OCI-LY1 (cell line): ENCODE data around the gene AP1B1.

Experiments
- H2AFZ ChIP-seq: fragments of 200-600 bp; sonication (generic), shearing (Covaris generic); 2 replicates; pipeline ENCODE4 v1.6.0; 2014; ENCODE audit warnings: antibody characterized with exemption, mild to moderate bottlenecking, low read length
- H3F3A ChIP-seq: fragments of 200-600 bp; sonication (generic), shearing (Covaris generic); 2 replicates; pipeline ENCODE4 v1.6.0; 2014; ENCODE audit warnings: mild to moderate bottlenecking, antibody characterized with exemption, low read length, moderate library complexity; ENCODE audit not compliant: insufficient read depth
- H3K27ac ChIP-seq: fragments of 200-600 bp; sonication (generic); 2 replicates; pipeline ENCODE4 v1.5.1; 2014; ENCODE audit warnings: low read length, mixed run types, mild to moderate bottlenecking, low read depth; ENCODE audit not compliant: poor library complexity, severe bottlenecking
- H3K27me3 ChIP-seq: fragments of 200-600 bp; sonication (generic); 2 replicates; pipeline ENCODE4 v1.6.0; 2014; ENCODE audit warnings: antibody characterized with exemption, mild to moderate bottlenecking, low read length, moderate library complexity; ENCODE audit not compliant: insufficient read depth
- H3K36me3 ChIP-seq: fragments of 200-600 bp; sonication (generic); 2 replicates; pipeline ENCODE4 v1.6.1; 2014; ENCODE audit warnings: mild to moderate bottlenecking, antibody characterized with exemption, low read length, moderate library complexity, mixed read lengths; ENCODE audit not compliant: insufficient read depth
- H3K4me1 ChIP-seq: fragments of 200-600 bp; sonication (generic); 2 replicates; pipeline ENCODE4 v1.5.1; 2014; ENCODE audit warnings: mild to moderate bottlenecking, low read length, moderate library complexity; ENCODE audit not compliant: insufficient read depth, severe bottlenecking
- H3K4me2 ChIP-seq: fragments of 200-600 bp; sonication (generic), shearing (Covaris generic); 2 replicates; pipeline ENCODE4 v1.6.1; 2014; ENCODE audit warnings: low read length
- H3K4me3 ChIP-seq: fragments of 200-600 bp; sonication (generic); 2 replicates; pipeline ENCODE4 v1.5.1; 2014; ENCODE audit warnings: low read length, low read depth, mild to moderate bottlenecking, mixed read lengths; ENCODE audit not compliant: poor library complexity, severe bottlenecking
- H3K79me2 ChIP-seq: fragments of 200-600 bp; shearing (Covaris generic); 2 replicates; pipeline ENCODE4 v1.6.1; 2016; ENCODE audit warnings: mixed run types, low read length, mixed read lengths; ENCODE audit not compliant: insufficient read depth
- H3K9ac ChIP-seq: fragments of 200-600 bp; sonication (generic), shearing (Covaris generic); 2 replicates; pipeline ENCODE4 v1.6.1; 2014; ENCODE audit warnings: mild to moderate bottlenecking, low read length, mixed read lengths
- H3K9me2 ChIP-seq: fragments of 200-600 bp; sonication (generic), shearing (Covaris generic); 2 replicates; pipeline ENCODE4 v1.6.1; 2014; ENCODE audit warnings: low read depth, mild to moderate bottlenecking, low read length, mixed read lengths
- H3K9me3 ChIP-seq: fragments of 200-600 bp; shearing (Covaris generic); 2 replicates; pipeline ENCODE4 v1.6.1; 2014; ENCODE audit warnings: low read length, mixed read lengths
- H4K20me1 ChIP-seq: fragments of 200-600 bp; sonication (generic), shearing (Covaris generic); 2 replicates; pipeline ENCODE4 v1.6.0; 2016; ENCODE audit warnings: mild to moderate bottlenecking, low read length; ENCODE audit not compliant: insufficient read depth
- CTCF ChIP-seq: fragments of 200-600 bp; sonication (generic), shearing (Covaris generic); IDR thresholded peaks from 2 replicates; pipeline ENCODE4 v1.5.1; 2017; ENCODE audit warnings: mild to moderate bottlenecking, antibody characterized with exemption, low read length, moderate library complexity, mixed read lengths
- EZH2 ChIP-seq: fragments of 200-600 bp; sonication (generic), shearing (Covaris generic); IDR thresholded peaks from 2 replicates; pipeline ENCODE4 v1.8.0; 2017; ENCODE audit warnings: borderline replicate concordance, mixed run types, mild to moderate bottlenecking, antibody characterized with exemption, low read length, moderate library complexity, mixed read lengths

Gene AP1B1

GRCh38 chr22:29328566-29329500, 59.5 kb downstream of the AP1B1 start:
- Histone ChIP-seq H4K20me1 (no peaks in the 10 kb centered on the region), H3K36me3 (peaks cover 80% of the 10 kb centered on the region), H3K9ac (no peak overlapping the region), H3K27me3 (no peaks in the 10 kb centered on the region), H3K9me3 (no peaks in the 10 kb centered on the region), H3K79me2 (no peaks in the 10 kb centered on the region), H3K27ac (no peak overlapping the region), H3K4me2 (no peak overlapping the region), H2AFZ (no peak overlapping the region), H3K9me2 (no peaks in the 10 kb centered on the region), H3F3A (no peaks in the 10 kb centered on the region), H3K4me1 (no peaks in the 10 kb centered on the region), H3K4me3 (no peak overlapping the region)
- TF ChIP-seq CTCF (no peak), EZH2 (no peak)

- TF ChIP-seq CTCF, result no peak
- no peak for TF ChIP-seq EZH2
- H4K20me1 ChIP-seq, result no peaks in the 10 kb centered on the region
- H3K4me1 ChIP-seq, result no peaks in the 10 kb centered on the region
- H3K9ac ChIP-seq, result no peak overlapping the region
- no peaks in the 10 kb centered on the region for H3K9me2 ChIP-seq
- no peaks in the 10 kb centered on the region for H3K9me3 ChIP-seq
- peaks cover 72% of the 10 kb centered on the region for H3K36me3 ChIP-seq
- no peaks in the 10 kb centered on the region for H3K27me3 ChIP-seq
- no peak overlapping the region for H3K4me3 ChIP-seq
- no peak overlapping the region for H3K4me2 ChIP-seq
- H2AFZ ChIP-seq, result no peak overlapping the region
- no peaks in the 10 kb centered on the region for H3F3A ChIP-seq
- H3K79me2 ChIP-seq, result no peaks in the 10 kb centered on the region
- no peak overlapping the region for H3K27ac ChIP-seq
These were observed 60.3 kb downstream of the AP1B1 start for GRCh38 chr22:29328055-29328454.

DNA sequence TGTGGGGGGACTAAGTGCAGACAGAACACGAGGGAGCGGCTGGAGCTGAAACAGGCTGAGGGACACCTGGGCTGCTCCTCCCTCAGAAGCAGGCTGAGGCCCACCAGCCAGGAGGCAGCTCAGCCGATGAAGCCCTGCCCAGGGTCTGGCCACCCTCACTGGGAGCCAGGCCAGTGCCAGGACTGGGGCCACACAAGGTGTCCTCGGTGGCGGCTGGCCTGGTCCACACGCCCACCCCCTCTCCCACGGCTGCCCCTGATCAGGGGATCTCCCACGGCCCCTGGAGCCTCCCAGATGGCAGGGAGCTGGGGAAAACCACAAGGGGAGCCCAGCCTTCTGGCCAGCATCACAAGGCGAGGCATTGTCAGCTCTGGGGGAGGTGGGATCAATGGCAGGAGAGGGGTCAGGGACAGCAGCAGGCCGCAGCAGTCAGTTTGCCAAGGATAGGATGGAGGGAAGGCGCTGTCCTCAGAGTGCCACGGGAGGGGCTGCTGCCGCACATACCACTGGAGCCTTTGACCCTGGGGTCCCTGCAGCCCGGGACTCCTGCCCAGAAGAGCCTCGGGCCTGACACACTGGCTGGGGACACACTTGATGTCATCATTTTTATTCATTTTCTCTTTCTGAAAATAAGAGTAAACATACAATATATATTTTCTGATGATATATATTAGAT, 61.1 kb downstream of the AP1B1 start:
- H3K9me2 ChIP-seq, result no peaks in the 10 kb centered on the region
- no peak overlapping the region for H3K4me3 ChIP-seq
- H3F3A ChIP-seq, result no peaks in the 10 kb centered on the region
- H4K20me1 ChIP-seq, result no peaks in the 10 kb centered on the region
- no peaks in the 10 kb centered on the region for H3K79me2 ChIP-seq
- H3K9me3 ChIP-seq, result no peaks in the 10 kb centered on the region
- H3K27ac ChIP-seq, result no peak overlapping the region
- H3K4me1 ChIP-seq, result no peaks in the 10 kb centered on the region
- TF ChIP-seq EZH2, result no peak
- no peak for TF ChIP-seq CTCF
- H3K36me3 ChIP-seq, result peaks cover 63% of the 10 kb centered on the region
- no peak overlapping the region for H3K4me2 ChIP-seq
- no peaks in the 10 kb centered on the region for H3K27me3 ChIP-seq
- no peak overlapping the region for H2AFZ ChIP-seq
- H3K9ac ChIP-seq, result no peak overlapping the region
